H9 (cell line): ENCODE data around the gene PON1. TPM values are rescaled to one million over a fixed set of nuclear protein-coding genes. Genes with fewer than 3 reads are reported as not detected.

Source experiments
- DNase-seq: peaks from one replicate; pipeline ENCODE4 v3.0.0-alpha.2; 2017
- H2AFZ ChIP-seq: one replicate; pipeline ENCODE4 v1.6.1; 2013; ENCODE audit warnings: mild to moderate bottlenecking, low read length, control low read depth, moderate library complexity
- H2AK5ac ChIP-seq: 2 replicates; pipeline ENCODE4 v1.6.1; 2013; ENCODE audit warnings: low read length, control low read depth, mixed read lengths; ENCODE audit not compliant: insufficient read length
- H2BK120ac ChIP-seq: one replicate; pipeline ENCODE4 v1.6.1; 2013; ENCODE audit warnings: low read depth, mild to moderate bottlenecking, low read length, control low read depth, inconsistent platforms; ENCODE audit not compliant: poor library complexity, severe bottlenecking
- H2BK12ac ChIP-seq: 2 replicates; pipeline ENCODE4 v1.6.1; 2013; ENCODE audit warnings: low read length, control low read depth, mixed read lengths, low read depth; ENCODE audit not compliant: insufficient read length
- H2BK15ac ChIP-seq: 2 replicates; pipeline ENCODE4 v1.6.1; 2013; ENCODE audit warnings: low read depth, low read length, control low read depth
- H2BK20ac ChIP-seq: one replicate; pipeline ENCODE4 v1.6.1; 2013; ENCODE audit warnings: low read depth, mild to moderate bottlenecking, low read length, control low read depth, inconsistent platforms; ENCODE audit not compliant: poor library complexity, severe bottlenecking
- H2BK5ac ChIP-seq: 2 replicates; pipeline ENCODE4 v1.6.1; 2013; ENCODE audit warnings: low read length, control low read depth, mixed read lengths; ENCODE audit not compliant: insufficient read length
- H3K14ac ChIP-seq: 2 replicates; pipeline ENCODE4 v1.6.1; 2013; ENCODE audit warnings: low read length, control low read depth; ENCODE audit not compliant: insufficient read depth
- H3K18ac ChIP-seq: 2 replicates; pipeline ENCODE4 v1.6.1; 2013; ENCODE audit warnings: low read depth, mild to moderate bottlenecking, mixed read lengths, low read length, control low read depth; ENCODE audit not compliant: insufficient read length
- H3K23ac ChIP-seq: 2 replicates; pipeline ENCODE4 v1.6.1; 2013; ENCODE audit warnings: low read length, control low read depth, mixed read lengths, low read depth; ENCODE audit not compliant: insufficient read length
- H3K23me2 ChIP-seq: 2 replicates; pipeline ENCODE4 v1.6.1; 2013; ENCODE audit warnings: low read depth, mild to moderate bottlenecking, mixed read lengths, low read length, control low read depth; ENCODE audit not compliant: insufficient read length, poor library complexity, severe bottlenecking
- H3K27ac ChIP-seq: 2 replicates; pipeline ENCODE4 v1.5.1; 2013; ENCODE audit warnings: low read length, control low read depth, mixed read lengths, low read depth; ENCODE audit not compliant: insufficient read length
- H3K27me3 ChIP-seq: 2 replicates; pipeline ENCODE4 v1.6.1; 2013; ENCODE audit warnings: low read length, control low read depth, inconsistent platforms; ENCODE audit not compliant: insufficient read depth
- H3K4ac ChIP-seq: 2 replicates; pipeline ENCODE4 v1.6.1; 2013; ENCODE audit warnings: low read depth, mild to moderate bottlenecking, control low read depth, inconsistent platforms, low read length, moderate library complexity
- H3K4me1 ChIP-seq: 2 replicates; pipeline ENCODE4 v1.6.1; 2013; ENCODE audit warnings: low read length, control low read depth, inconsistent platforms; ENCODE audit not compliant: insufficient read depth
- H3K4me2 ChIP-seq: 2 replicates; pipeline ENCODE4 v1.6.1; 2013; ENCODE audit warnings: low read length, control low read depth, mixed read lengths; ENCODE audit not compliant: insufficient read length, insufficient read depth
- H3K56ac ChIP-seq: 2 replicates; pipeline ENCODE4 v1.6.1; 2013; ENCODE audit warnings: low read depth, mild to moderate bottlenecking, mixed read lengths, low read length, control low read depth; ENCODE audit not compliant: insufficient read length
- H3K79me1 ChIP-seq: 2 replicates; pipeline ENCODE4 v1.6.1; 2013; ENCODE audit warnings: low read depth, mild to moderate bottlenecking, moderate library complexity, low read length, control low read depth, inconsistent platforms; ENCODE audit not compliant: insufficient read depth, poor library complexity, severe bottlenecking
- H3K79me2 ChIP-seq: 2 replicates; pipeline ENCODE4 v1.6.1; 2013; ENCODE audit warnings: low read length, control low read depth, inconsistent platforms; ENCODE audit not compliant: insufficient read depth
- H3K9ac ChIP-seq: 2 replicates; pipeline ENCODE4 v1.6.1; 2013; ENCODE audit warnings: low read length, control low read depth, mixed read lengths; ENCODE audit not compliant: insufficient read length; ENCODE audit errors: extremely low read depth
- H3K9me3 ChIP-seq: one replicate; pipeline ENCODE4 v1.6.1; 2013; ENCODE audit warnings: low read depth, low read length, inconsistent platforms; ENCODE audit not compliant: control insufficient read depth
- H3T11ph ChIP-seq: one replicate; pipeline ENCODE4 v1.6.1; 2013; ENCODE audit warnings: mild to moderate bottlenecking, low read length, control low read depth, inconsistent platforms
- H4K20me1 ChIP-seq: one replicate; pipeline ENCODE4 v1.6.1; 2013; ENCODE audit not compliant: control insufficient read depth, insufficient read length, insufficient read depth
- H4K5ac ChIP-seq: 2 replicates; pipeline ENCODE4 v1.6.1; 2013; ENCODE audit warnings: low read depth, mild to moderate bottlenecking, mixed read lengths, low read length, control low read depth; ENCODE audit not compliant: insufficient read length
- H4K8ac ChIP-seq: replicated peaks from 2 replicates; pipeline ENCODE4 v1.6.1; 2013; ENCODE audit warnings: low read length, control low read depth, mixed read lengths, low read depth; ENCODE audit not compliant: insufficient read length
- H4K91ac ChIP-seq: 2 replicates; pipeline ENCODE4 v1.6.1; 2013; ENCODE audit warnings: low read depth, mild to moderate bottlenecking, moderate library complexity, mixed read lengths, low read length, control low read depth; ENCODE audit not compliant: insufficient read length
- H3K27ac Mint-ChIP-seq, 3 experiments: 2 replicates in 2 of 3; 3 replicates in 1 of 3; pipeline ENCODE4 v1.8.0; 2020 to 2021; ENCODE audit warnings: mixed read lengths in 3 of 3, mild to moderate bottlenecking in 1 of 3, moderate library complexity in 1 of 3
- H3K27me3 Mint-ChIP-seq: 2 replicates; pipeline ENCODE4 v1.8.0; 2021; ENCODE audit warnings: low read depth, mild to moderate bottlenecking, moderate library complexity, mixed read lengths
- H3K36me3 Mint-ChIP-seq, 3 experiments: 2 replicates in 2 of 3; 3 replicates in 1 of 3; pipeline ENCODE4 v1.8.0; 2020 to 2021; ENCODE audit warnings: low read depth in 3 of 3, mixed read lengths in 3 of 3; ENCODE audit not compliant: insufficient read depth in 1 of 3
- H3K4me1 Mint-ChIP-seq, 2 experiments: 2 replicates each; pipeline ENCODE4 v1.8.0; 2020; ENCODE audit warnings: mixed read lengths in 2 of 2
- H3K4me3 Mint-ChIP-seq, 2 experiments: 2 replicates in 1 of 2; 3 replicates in 1 of 2; pipeline ENCODE4 v1.8.0; 2020 to 2021; ENCODE audit warnings: mild to moderate bottlenecking in 2 of 2, mixed read lengths in 2 of 2, moderate library complexity in 1 of 2
- H3K9me3 Mint-ChIP-seq, 2 experiments: 2 replicates in 1 of 2; 3 replicates in 1 of 2; pipeline ENCODE4 v1.8.0; 2020; ENCODE audit warnings: mild to moderate bottlenecking in 2 of 2, mixed read lengths in 2 of 2, moderate library complexity in 1 of 2
- CTCF ChIP-seq: fragments of 200-600 bp; sonication (generic); conservative IDR thresholded peaks from 3 replicates; pipeline ENCODE4 v1.8.0; 2021; ENCODE audit warnings: antibody characterized with exemption, mild to moderate bottlenecking
- WGBS: extraction: QIAGEN DNeasy Blood & Tissue Kit; methylation state at CpG from one replicate; pipeline ENCODE4 v1.1.7; 2013; ENCODE audit warnings: missing lambda C conversion rate, low lambda C conversion rate, mixed read lengths; ENCODE audit not compliant: insufficient read length; ENCODE audit errors: extremely low coverage; 5-methylcytosine and 5-hydroxymethylcytosine counted together
- total RNA-seq: library from RNA; stranded (reverse); gene quantifications from 2 replicates; pipeline ENCODE4 v1.2.1, GENCODE V29; 2021

Gene PON1
- total RNA-seq, 1 experiment from 2014 or later = 0.90 TPM

GRCh38 chr7:95365151-95365550, 40.8 kb upstream of the PON1 start:
- H3K23ac ChIP-seq = no peak overlapping the region
- no peak overlapping the region for H3K18ac ChIP-seq
- TF ChIP-seq CTCF = no peak
- H3K79me2 ChIP-seq = no peaks in the 10 kb centered on the region
- H2BK15ac ChIP-seq = no peak overlapping the region
- H3K27me3 ChIP-seq = no peaks in the 10 kb centered on the region
- no peak overlapping the region for H2BK20ac ChIP-seq
- H3K4me1 ChIP-seq = no peaks in the 10 kb centered on the region
- H3K9ac ChIP-seq = no peak overlapping the region
- Mint-ChIP-seq H3K36me3 (no peaks in the 10 kb centered on the region), H3K4me3 (no peak overlapping the region), H3K4me1 (no peaks in the 10 kb centered on the region), H3K27ac (no peak overlapping the region), H3K27me3 (no peaks in the 10 kb centered on the region), H3K9me3 (no peaks in the 10 kb centered on the region)
- no peaks in the 10 kb centered on the region for H3K9me3 ChIP-seq
- no peak overlapping the region for H3T11ph ChIP-seq
- no peak for DNase-seq
- H3K14ac ChIP-seq = no peak overlapping the region
- H3K23me2 ChIP-seq = no peaks in the 10 kb centered on the region
- no peak overlapping the region for H2AK5ac ChIP-seq
- no peak overlapping the region for H4K91ac ChIP-seq
- H3K56ac ChIP-seq = no peak overlapping the region
- H3K27ac ChIP-seq = no peak overlapping the region
- H2BK5ac ChIP-seq = no peak overlapping the region
- H2BK120ac ChIP-seq = no peak overlapping the region
- no peak overlapping the region for H4K8ac ChIP-seq
- H2AFZ ChIP-seq = no peak overlapping the region
- no peak overlapping the region for H4K5ac ChIP-seq
- no peak overlapping the region for H3K4ac ChIP-seq
- no peak overlapping the region for H2BK12ac ChIP-seq
- no peaks in the 10 kb centered on the region for H4K20me1 ChIP-seq
- no CpG with 5 or more reads among the region's 1 CpG for WGBS
- H3K79me1 ChIP-seq = no peaks in the 10 kb centered on the region
- no peak overlapping the region for H3K4me2 ChIP-seq
